A549 (cell line): ENCODE data around the gene CACNA1S. TPM values are rescaled to one million over a fixed set of nuclear protein-coding genes. Genes with fewer than 3 reads are reported as not detected.

Source experiments
- ATAC-seq, 2 experiments: fragments of 200-7000 bp in 1 of 2; fragments of >200 bp in 1 of 2; cut with Nextera tagmentation in 1 of 2; cut with Tn5 transposase in 1 of 2; 3 replicates each; pipeline versions ENCODE4 v1.8.0 to v1.9.1; 2018 to 2020; ENCODE audit warnings: mild to moderate bottlenecking in 1 of 2, moderate library complexity in 1 of 2
- CTCF ChIA-PET: fragments of 300-600 bp; sonication (Branson Sonifier 250); formaldehyde crosslinking; extraction: SDS; loops from one replicate; lab custom pipeline; 2021; ENCODE audit warnings: antibody characterized with exemption, inconsistent platforms; lab: Yijun Ruan, JAX
- POLR2A ChIA-PET: fragments of 350-600 bp; formaldehyde crosslinking; extraction: SDS; loops from one replicate; lab custom pipeline; 2021; ENCODE audit warnings: antibody characterized with exemption, inconsistent platforms; lab: Yijun Ruan, JAX
- DNase-seq, 2 experiments: peaks; one replicate each; pipeline versions ENCODE4 v3.0.0 to v3.0.0-alpha.2; 2011 to 2016; ENCODE audit warnings: low read depth in 1 of 2, low spot score in 1 of 2
- FAIRE-seq: peaks from 2 replicates; lab custom pipeline; 2011; peaks lifted over from hg19 to GRCh38; lab: Jason Lieb, UNC
- H3K27ac ChIP-seq, 2 experiments: fragments of >200 bp; sonication (Bioruptor Twin); formaldehyde crosslinking; 3 replicates each; pipeline ENCODE4 v1.5.1; 2016 to 2017
- H3K4me1 ChIP-seq: fragments of >200 bp; sonication (Bioruptor Twin); formaldehyde crosslinking; 3 replicates; pipeline ENCODE4 v1.6.1; 2016
- H3K4me2 ChIP-seq: fragments of >200 bp; sonication (Bioruptor Twin); formaldehyde crosslinking; 3 replicates; pipeline ENCODE4 v1.6.1; 2016
- H3K4me3 ChIP-seq: fragments of >200 bp; sonication (Bioruptor Twin); formaldehyde crosslinking; 3 replicates; pipeline ENCODE4 v1.5.1; 2016
- H3K9me3 ChIP-seq: fragments of >200 bp; sonication (Bioruptor Twin); formaldehyde crosslinking; 3 replicates; pipeline ENCODE4 v1.6.1; 2016
- BHLHE40 ChIP-seq: IDR thresholded peaks from 2 replicates; pipeline ENCODE4 v1.6.1; 2012; ENCODE audit warnings: low read depth, low read length, inconsistent platforms
- CBX2 ChIP-seq: fragments of 200-600 bp; sonication (generic); IDR thresholded peaks from 2 replicates; pipeline ENCODE4 v1.6.1; 2016; ENCODE audit warnings: low read depth, mild to moderate bottlenecking, borderline replicate concordance
- CBX8 ChIP-seq: fragments of 200-600 bp; sonication (generic); IDR thresholded peaks from 2 replicates; pipeline ENCODE4 v1.6.1; 2016
- CHD2 ChIP-seq: fragments of 150-350 bp; IDR thresholded peaks from 2 replicates; pipeline ENCODE4 v1.6.1; 2014; ENCODE audit warnings: low read length; ENCODE audit not compliant: partially characterized antibody
- CHD4 ChIP-seq: fragments of 200-600 bp; sonication (generic); IDR thresholded peaks from 2 replicates; pipeline ENCODE4 v1.6.1; 2016; ENCODE audit warnings: antibody characterized with exemption, mild to moderate bottlenecking, borderline replicate concordance
- EHF ChIP-seq: fragments of 250-450 bp; sonication (Bioruptor Pico); IDR thresholded peaks from 2 replicates; pipeline ENCODE4 v1.5.0; 2020; ENCODE audit warnings: mild to moderate bottlenecking
- EHMT2 ChIP-seq: fragments of 200-600 bp; sonication (generic); IDR thresholded peaks from 2 replicates; pipeline ENCODE4 v1.6.1; 2016; ENCODE audit warnings: antibody characterized with exemption, low read depth, mild to moderate bottlenecking, moderate library complexity
- FOXS1 ChIP-seq: fragments of 250-450 bp; sonication (Bioruptor Pico); IDR thresholded peaks from 2 replicates; pipeline ENCODE4 v1.5.0; 2020; ENCODE audit warnings: mild to moderate bottlenecking, moderate library complexity
- GATA3 ChIP-seq: IDR thresholded peaks from 2 replicates; pipeline ENCODE4 v1.6.1; 2012; ENCODE audit warnings: borderline replicate concordance
- HDAC2 ChIP-seq: fragments of 200-600 bp; sonication (generic); IDR thresholded peaks from 2 replicates; pipeline ENCODE4 v1.6.1; 2016
- HOXB13 ChIP-seq: fragments of 250-450 bp; sonication (Bioruptor Pico); IDR thresholded peaks from 2 replicates; pipeline ENCODE4 v1.5.0; 2020; ENCODE audit warnings: low read depth, mild to moderate bottlenecking, moderate library complexity
- HOXB5 ChIP-seq: fragments of 250-450 bp; sonication (Bioruptor Pico); IDR thresholded peaks from 2 replicates; pipeline ENCODE4 v1.5.0; 2020; ENCODE audit warnings: mild to moderate bottlenecking, moderate library complexity
- JUNB ChIP-seq: fragments of >200 bp; sonication (Bioruptor Twin); formaldehyde crosslinking; IDR thresholded peaks from 2 replicates; pipeline ENCODE4 v1.6.1; 2016
- KDM5A ChIP-seq: fragments of 200-600 bp; sonication (generic); IDR thresholded peaks from 2 replicates; pipeline ENCODE4 v1.6.1; 2016; ENCODE audit warnings: antibody characterized with exemption, mild to moderate bottlenecking
- NFE2L2 ChIP-seq: fragments of 150-350 bp; conservative IDR thresholded peaks from 2 replicates; pipeline ENCODE4 v1.6.1; 2014; ENCODE audit warnings: low read length
- NR3C1 ChIP-seq: fragments of >200 bp; sonication (Bioruptor Twin); formaldehyde crosslinking; IDR thresholded peaks from 3 replicates; pipeline ENCODE4 v1.6.1; 2017
- POLR2A ChIP-seq: IDR thresholded peaks from 2 replicates; pipeline ENCODE4 v1.6.1; 2012; ENCODE audit warnings: mild to moderate bottlenecking, low read length
- POLR2AphosphoS2 ChIP-seq: conservative IDR thresholded peaks from 2 replicates; pipeline ENCODE4 v1.6.1; 2012; ENCODE audit warnings: low read length, improper control_type of control experiment, inconsistent platforms
- RAD21 ChIP-seq, 2 experiments: fragments of >200 bp in 1 of 2; sonication (Bioruptor Twin) in 1 of 2; formaldehyde crosslinking in 1 of 2; IDR thresholded peaks in 1 of 2; conservative IDR thresholded peaks in 1 of 2; 2 replicates in 1 of 2; 3 replicates in 1 of 2; pipeline ENCODE4 v1.6.1; 2012 to 2018; ENCODE audit warnings: inconsistent platforms in 1 of 2
- RNF2 ChIP-seq: fragments of 200-600 bp; sonication (generic); IDR thresholded peaks from 2 replicates; pipeline ENCODE4 v1.6.1; 2016; ENCODE audit warnings: low read depth, mild to moderate bottlenecking, antibody characterized with exemption, moderate library complexity, borderline replicate concordance
- SREBF2 ChIP-seq: fragments of 450-650 bp; IDR thresholded peaks from 2 replicates; pipeline ENCODE4 v1.6.1; 2014; ENCODE audit warnings: mild to moderate bottlenecking, moderate library complexity
- ZSCAN20 ChIP-seq: fragments of 250-450 bp; sonication (Bioruptor Pico); IDR thresholded peaks from 2 replicates; pipeline ENCODE4 v1.8.0; 2022; ENCODE audit warnings: mild to moderate bottlenecking, moderate library complexity
- WGBS: methylation state at CpG from one replicate; pipeline ENCODE4 v1.1.6; 2017; ENCODE audit errors: missing lambda C conversion rate; 5-methylcytosine and 5-hydroxymethylcytosine counted together
- polyA plus RNA-seq, 4 experiments: library from polyadenylated mRNA; depleted of rRNA in 3 of 4; stranded (reverse); fragments of >200 nt; fragmentation: RNase III in 1 of 4; extraction: RNeasy Plus Mini Kit Qiagen cat#74134 plus additional on column Dnase treatment in 1 of 4; gene quantifications; 2 replicates in 3 of 4; 3 replicates in 1 of 4; pipeline ENCODE4 v1.2.3, GENCODE V29; 2011 to 2017
- TF ChIP-seq, protein P1 (sequence below): fragments of 250-450 bp; sonication (Bioruptor Pico); IDR thresholded peaks from 2 replicates; pipeline ENCODE4 v1.5.0; 2021; ENCODE audit warnings: mild to moderate bottlenecking, moderate library complexity, borderline replicate concordance
- TF ChIP-seq, protein P2 (sequence below): fragments of 250-450 bp; sonication (Bioruptor Pico); IDR thresholded peaks from 2 replicates; pipeline ENCODE4 v1.5.0; 2020; ENCODE audit warnings: low read depth, mild to moderate bottlenecking, moderate library complexity
- TF ChIP-seq, protein P3 (sequence below): fragments of 150-350 bp; IDR thresholded peaks from 2 replicates; pipeline ENCODE4 v1.6.1; 2014; ENCODE audit warnings: low read depth, mild to moderate bottlenecking, low read length
- TF ChIP-seq, protein P4 (sequence below): fragments of >200 bp; sonication (Bioruptor Twin); formaldehyde crosslinking; IDR thresholded peaks from 2 replicates; pipeline ENCODE4 v1.6.1; 2016
- TF ChIP-seq, protein P5 (sequence below): IDR thresholded peaks from 2 replicates; pipeline ENCODE4 v1.6.1; 2012
- TF ChIP-seq, protein P6 (sequence below): fragments of 200-600 bp; sonication (generic); IDR thresholded peaks from 2 replicates; pipeline ENCODE4 v1.6.1; 2016; ENCODE audit warnings: antibody characterized with exemption, mild to moderate bottlenecking, moderate library complexity

The CACNA1S gene
- polyA plus RNA-seq, 2 of the 4 experiments (the other 2 are of a cell fraction), result 0.01 TPM; not detected in 1

DNA sequence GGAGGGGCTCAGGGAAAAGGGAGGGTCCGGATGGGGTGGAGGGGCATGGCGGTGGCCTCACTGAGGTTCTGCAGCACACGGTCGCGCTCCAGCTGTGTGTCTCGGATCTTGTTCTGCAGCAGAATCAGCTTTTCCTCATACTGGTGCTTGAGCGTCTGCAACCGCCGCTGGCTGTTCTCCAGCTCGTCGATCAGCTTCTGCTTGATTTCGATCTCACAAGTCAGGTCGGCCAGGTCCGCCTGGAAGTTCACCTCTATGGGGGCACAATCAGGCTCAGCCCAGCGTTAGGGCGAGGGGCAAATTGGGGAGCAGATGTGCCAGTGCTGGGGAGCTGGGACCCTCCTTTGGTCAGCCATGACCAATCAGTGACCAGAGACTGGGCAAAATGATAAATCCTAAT lies 113.9 kb downstream of the CACNA1S start:
- Histone ChIP-seq H3K4me1 (no peaks in the 10 kb centered on the region), H3K27ac (no peak overlapping the region), H3K4me3 (no peak overlapping the region), H3K9me3 (no peaks in the 10 kb centered on the region), H3K4me2 (no peak overlapping the region)
- POLR2A ChIA-PET, result no interaction called here
- FAIRE-seq, result no peak
- CTCF ChIA-PET, result interaction anchor here (0.6 to 1.1 kb wide), 3 partner anchors 26 to 225 kb away, joined by 3 to 4 read pairs (median 3); no protein-coding TSS in a partner anchor
- 92% methylated on average over 16 of the region's 16 CpGs for WGBS
- no peak for ATAC-seq
- no peak for DNase-seq
- TF ChIP-seq ZSCAN20 (CRISPR knock-in tag), result no peak
- TF ChIP-seq, protein P1, sequence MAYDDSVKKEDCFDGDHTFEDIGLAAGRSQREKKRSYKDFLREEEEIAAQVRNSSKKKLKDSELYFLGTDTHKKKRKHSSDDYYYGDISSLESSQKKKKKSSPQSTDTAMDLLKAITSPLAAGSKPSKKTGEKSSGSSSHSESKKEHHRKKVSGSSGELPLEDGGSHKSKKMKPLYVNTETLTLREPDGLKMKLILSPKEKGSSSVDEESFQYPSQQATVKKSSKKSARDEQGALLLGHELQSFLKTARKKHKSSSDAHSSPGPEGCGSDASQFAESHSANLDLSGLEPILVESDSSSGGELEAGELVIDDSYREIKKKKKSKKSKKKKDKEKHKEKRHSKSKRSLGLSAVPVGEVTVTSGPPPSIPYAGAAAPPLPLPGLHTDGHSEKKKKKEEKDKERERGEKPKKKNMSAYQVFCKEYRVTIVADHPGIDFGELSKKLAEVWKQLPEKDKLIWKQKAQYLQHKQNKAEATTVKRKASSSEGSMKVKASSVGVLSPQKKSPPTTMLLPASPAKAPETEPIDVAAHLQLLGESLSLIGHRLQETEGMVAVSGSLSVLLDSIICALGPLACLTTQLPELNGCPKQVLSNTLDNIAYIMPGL (CRISPR knock-in tag), result no peak
- no peak for TF ChIP-seq EHF
- TF ChIP-seq, protein P2, sequence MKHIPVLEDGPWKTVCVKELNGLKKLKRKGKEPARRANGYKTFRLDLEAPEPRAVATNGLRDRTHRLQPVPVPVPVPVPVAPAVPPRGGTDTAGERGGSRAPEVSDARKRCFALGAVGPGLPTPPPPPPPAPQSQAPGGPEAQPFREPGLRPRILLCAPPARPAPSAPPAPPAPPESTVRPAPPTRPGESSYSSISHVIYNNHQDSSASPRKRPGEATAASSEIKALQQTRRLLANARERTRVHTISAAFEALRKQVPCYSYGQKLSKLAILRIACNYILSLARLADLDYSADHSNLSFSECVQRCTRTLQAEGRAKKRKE (CRISPR knock-in tag), result no peak
- TF ChIP-seq NFE2L2, result no peak
- TF ChIP-seq, protein P3, sequence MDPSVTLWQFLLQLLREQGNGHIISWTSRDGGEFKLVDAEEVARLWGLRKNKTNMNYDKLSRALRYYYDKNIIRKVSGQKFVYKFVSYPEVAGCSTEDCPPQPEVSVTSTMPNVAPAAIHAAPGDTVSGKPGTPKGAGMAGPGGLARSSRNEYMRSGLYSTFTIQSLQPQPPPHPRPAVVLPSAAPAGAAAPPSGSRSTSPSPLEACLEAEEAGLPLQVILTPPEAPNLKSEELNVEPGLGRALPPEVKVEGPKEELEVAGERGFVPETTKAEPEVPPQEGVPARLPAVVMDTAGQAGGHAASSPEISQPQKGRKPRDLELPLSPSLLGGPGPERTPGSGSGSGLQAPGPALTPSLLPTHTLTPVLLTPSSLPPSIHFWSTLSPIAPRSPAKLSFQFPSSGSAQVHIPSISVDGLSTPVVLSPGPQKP, result no peak
- no peak for TF ChIP-seq RNF2
- no peak for TF ChIP-seq CBX8
- TF ChIP-seq, protein P4, sequence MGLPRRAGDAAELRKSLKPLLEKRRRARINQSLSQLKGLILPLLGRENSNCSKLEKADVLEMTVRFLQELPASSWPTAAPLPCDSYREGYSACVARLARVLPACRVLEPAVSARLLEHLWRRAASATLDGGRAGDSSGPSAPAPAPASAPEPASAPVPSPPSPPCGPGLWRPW, result no peak
- TF ChIP-seq RAD21 (conservative IDR thresholded peaks at IDR 0.05 in 1 of 2, IDR thresholded peaks at IDR 0.05 in 1 of 2), result no peak
- no peak for TF ChIP-seq POLR2AphosphoS2
- TF ChIP-seq POLR2A, result no peak
- TF ChIP-seq CHD4, result no peak
- no peak for TF ChIP-seq KDM5A
- no peak for TF ChIP-seq CBX2
- no peak for TF ChIP-seq NR3C1
- TF ChIP-seq SREBF2, result no peak

DNA sequence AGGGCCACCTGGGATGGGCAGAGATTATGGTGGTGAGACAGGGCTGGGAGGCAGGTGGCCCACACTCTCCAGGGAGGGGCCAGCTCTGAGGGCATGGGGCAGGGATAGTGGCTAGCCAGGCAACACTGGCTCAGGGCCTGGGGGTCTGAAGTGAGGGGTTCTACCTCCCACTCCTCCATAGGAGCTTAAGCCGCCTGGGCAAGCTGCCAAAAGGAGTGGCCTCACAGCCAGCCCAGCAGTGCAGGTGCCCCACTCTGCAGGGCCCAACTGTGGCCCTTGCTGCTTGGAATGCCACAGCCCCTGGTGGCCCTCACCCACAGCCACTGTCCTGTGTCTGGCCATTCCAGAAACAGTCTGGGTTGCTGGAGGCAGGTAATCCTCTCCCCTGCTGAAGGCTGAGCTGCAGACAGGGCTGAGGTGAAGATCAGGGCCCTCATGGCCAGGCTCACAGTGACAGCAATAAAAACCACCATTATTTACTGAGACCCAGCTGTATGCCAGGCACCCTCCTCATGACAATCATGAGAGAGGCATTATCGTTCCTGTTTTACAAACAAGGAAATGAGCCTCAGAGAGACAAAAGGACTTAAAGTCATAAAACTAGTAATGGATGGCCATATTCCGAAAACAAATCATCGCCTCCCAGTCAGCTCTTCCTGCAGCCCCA lies 119.7 kb downstream of the CACNA1S start:
- no peak overlapping the region for H3K4me2 ChIP-seq
- POLR2A ChIA-PET, result no interaction called here
- no peak for DNase-seq
- ATAC-seq, result no peak
- CTCF ChIA-PET, result interaction anchor here (1.0 to 6.8 kb wide), 6 partner anchors 10 to 122 kb away, joined by 3 to 38 read pairs (median 4); no protein-coding TSS in a partner anchor
- 65% methylated on average over 4 of the region's 4 CpGs for WGBS
- H3K4me1 ChIP-seq, result no peaks in the 10 kb centered on the region
- no peaks in the 10 kb centered on the region for H3K9me3 ChIP-seq
- no peak overlapping the region for H3K4me3 ChIP-seq
- FAIRE-seq, result no peak
- no peak overlapping the region for H3K27ac ChIP-seq
- TF ChIP-seq FOXS1 (no peak), CHD2 (no peak), JUNB (no peak), HOXB13 (CRISPR knock-in tag) (no peak), EHF (no peak), HOXB5 (CRISPR knock-in tag) (no peak), EHMT2 (no peak), BHLHE40 (no peak), HDAC2 (no peak), GATA3 (no peak)
- TF ChIP-seq, protein P5, sequence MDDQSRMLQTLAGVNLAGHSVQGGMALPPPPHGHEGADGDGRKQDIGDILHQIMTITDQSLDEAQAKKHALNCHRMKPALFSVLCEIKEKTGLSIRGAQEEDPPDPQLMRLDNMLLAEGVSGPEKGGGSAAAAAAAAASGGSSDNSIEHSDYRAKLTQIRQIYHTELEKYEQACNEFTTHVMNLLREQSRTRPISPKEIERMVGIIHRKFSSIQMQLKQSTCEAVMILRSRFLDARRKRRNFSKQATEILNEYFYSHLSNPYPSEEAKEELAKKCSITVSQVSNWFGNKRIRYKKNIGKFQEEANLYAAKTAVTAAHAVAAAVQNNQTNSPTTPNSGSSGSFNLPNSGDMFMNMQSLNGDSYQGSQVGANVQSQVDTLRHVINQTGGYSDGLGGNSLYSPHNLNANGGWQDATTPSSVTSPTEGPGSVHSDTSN, result no peak
- TF ChIP-seq, protein P6, sequence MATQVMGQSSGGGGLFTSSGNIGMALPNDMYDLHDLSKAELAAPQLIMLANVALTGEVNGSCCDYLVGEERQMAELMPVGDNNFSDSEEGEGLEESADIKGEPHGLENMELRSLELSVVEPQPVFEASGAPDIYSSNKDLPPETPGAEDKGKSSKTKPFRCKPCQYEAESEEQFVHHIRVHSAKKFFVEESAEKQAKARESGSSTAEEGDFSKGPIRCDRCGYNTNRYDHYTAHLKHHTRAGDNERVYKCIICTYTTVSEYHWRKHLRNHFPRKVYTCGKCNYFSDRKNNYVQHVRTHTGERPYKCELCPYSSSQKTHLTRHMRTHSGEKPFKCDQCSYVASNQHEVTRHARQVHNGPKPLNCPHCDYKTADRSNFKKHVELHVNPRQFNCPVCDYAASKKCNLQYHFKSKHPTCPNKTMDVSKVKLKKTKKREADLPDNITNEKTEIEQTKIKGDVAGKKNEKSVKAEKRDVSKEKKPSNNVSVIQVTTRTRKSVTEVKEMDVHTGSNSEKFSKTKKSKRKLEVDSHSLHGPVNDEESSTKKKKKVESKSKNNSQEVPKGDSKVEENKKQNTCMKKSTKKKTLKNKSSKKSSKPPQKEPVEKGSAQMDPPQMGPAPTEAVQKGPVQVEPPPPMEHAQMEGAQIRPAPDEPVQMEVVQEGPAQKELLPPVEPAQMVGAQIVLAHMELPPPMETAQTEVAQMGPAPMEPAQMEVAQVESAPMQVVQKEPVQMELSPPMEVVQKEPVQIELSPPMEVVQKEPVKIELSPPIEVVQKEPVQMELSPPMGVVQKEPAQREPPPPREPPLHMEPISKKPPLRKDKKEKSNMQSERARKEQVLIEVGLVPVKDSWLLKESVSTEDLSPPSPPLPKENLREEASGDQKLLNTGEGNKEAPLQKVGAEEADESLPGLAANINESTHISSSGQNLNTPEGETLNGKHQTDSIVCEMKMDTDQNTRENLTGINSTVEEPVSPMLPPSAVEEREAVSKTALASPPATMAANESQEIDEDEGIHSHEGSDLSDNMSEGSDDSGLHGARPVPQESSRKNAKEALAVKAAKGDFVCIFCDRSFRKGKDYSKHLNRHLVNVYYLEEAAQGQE, result no peak
- TF ChIP-seq, protein P3, result no peak
